Choroid plexus epithelial cell (primary cell): ENCODE results near the gene PRRG2.

ENCODE experiments used
- DNase-seq: peaks from one replicate; pipeline ENCODE4 v3.0.0-alpha.2; 2010; ENCODE audit warnings: low read depth
- H3K4me3 ChIP-seq: 2 replicates; pipeline ENCODE4 v1.5.1; 2011; ENCODE audit warnings: low read depth, mild to moderate bottlenecking, control low read depth, low read length, moderate library complexity
- CTCF ChIP-seq: conservative IDR thresholded peaks from 2 replicates; pipeline ENCODE4 v1.5.1; 2011; ENCODE audit warnings: low read depth, mild to moderate bottlenecking, control low read depth, inconsistent platforms, low read length, moderate library complexity

Gene PRRG2

DNA sequence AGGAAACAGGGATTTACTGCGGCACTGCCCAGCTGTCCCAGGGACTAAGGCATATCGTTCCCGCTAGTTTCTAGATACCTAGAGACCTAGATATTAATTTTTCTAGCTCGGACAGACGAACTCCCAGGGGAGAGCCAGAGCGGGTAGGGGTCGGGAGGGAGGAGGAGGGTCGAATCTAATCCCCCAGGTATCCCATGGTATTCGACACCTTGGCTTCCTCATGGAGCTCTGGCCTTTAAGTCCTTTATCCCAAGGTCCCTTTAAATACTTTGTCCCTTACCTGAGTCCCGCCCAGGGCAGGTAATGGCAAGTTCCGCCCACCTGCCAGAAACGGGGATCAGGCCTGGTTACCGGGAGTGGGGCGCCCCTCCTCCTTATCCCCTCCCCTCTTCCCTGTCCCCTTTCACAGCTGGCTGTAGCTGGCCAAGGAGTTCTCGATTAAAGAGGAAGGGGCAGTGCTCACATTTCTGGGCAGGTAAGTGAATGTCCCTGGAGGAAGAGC lies at the start of gene PRRG2:
Gene PRRG2 (plus strand): TSS at position 310 of the 502 bp plus-strand sequence. CDS start 1,904 bp downstream, outside the sequence.
- DNase-seq: no peak

DNA sequence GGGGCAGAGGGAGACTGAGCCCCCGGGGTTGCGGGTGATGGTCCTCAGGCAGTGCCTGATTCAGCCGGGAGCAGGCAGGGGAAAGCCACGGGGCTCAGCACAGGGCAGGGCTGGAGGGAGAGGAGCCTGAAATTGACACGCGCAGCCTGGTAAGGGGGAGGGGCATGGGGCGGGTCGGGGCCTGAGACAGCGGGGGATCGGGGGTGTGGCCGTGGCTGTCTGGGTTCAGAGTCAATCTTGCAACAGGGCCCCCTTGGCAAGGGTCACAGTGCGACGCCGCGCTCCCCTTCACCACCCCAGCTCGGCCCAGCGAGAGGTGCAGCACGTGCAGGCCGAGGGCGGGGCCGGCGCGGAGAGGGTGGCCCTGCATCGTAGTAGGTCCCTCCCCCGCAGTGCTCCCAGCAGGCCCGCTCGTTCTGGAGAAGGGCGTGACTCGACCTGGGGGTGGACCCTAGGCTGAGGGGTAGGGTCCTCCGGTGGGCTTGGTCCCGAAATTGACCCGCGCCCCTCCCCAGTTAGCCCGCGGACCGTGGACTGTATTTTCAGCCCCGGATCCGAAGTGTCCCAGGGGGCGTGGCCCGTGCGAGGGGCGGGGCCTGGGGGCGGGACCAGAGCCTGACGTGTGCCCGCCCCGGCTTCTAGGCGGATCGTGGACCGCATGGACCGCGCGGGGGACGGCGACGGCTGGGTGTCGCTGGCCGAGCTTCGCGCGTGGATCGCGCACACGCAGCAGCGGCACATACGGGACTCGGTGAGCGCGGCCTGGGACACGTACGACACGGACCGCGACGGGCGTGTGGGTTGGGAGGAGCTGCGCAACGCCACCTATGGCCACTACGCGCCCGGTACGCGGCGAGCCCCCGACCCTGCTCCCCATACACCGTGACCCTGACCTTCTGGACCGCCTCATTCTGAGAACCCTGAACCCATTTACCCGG lies 47.3 kb upstream of the PRRG2 start:
- peak overlapping the region; percentile 72 for H3K4me3 ChIP-seq
- DNase-seq: peak; percentile 79
- TF ChIP-seq CTCF: peak; percentile 39

More for the DNA sequence above, at the start of gene PRRG2:
- TF ChIP-seq CTCF: no peak
- H3K4me3 ChIP-seq: peak within 1 kb of the TSS; percentile 86

GRCh38 chr19:49534632-49535385 lies 46.3 kb upstream of the PRRG2 start:
- TF ChIP-seq CTCF: no peak
- H3K4me3 ChIP-seq: no peak overlapping the region
- no peak for DNase-seq

- no peak for DNase-seq
- no peak for TF ChIP-seq CTCF
- no peak overlapping the region for H3K4me3 ChIP-seq
Observed at GRCh38 chr19:49536921-49537462, 44.1 kb upstream of the PRRG2 start.

- no peak for TF ChIP-seq CTCF
- no peak for DNase-seq
- H3K4me3 ChIP-seq: no peak overlapping the region
Observed at GRCh38 chr19:49538643-49539042, 42.5 kb upstream of the PRRG2 start.

GRCh38 chr19:49539192-49539952 lies 41.7 kb upstream of the PRRG2 start:
- TF ChIP-seq CTCF: no peak
- DNase-seq: no peak
- H3K4me3 ChIP-seq: no peak overlapping the region
